T-helper 1 cell treated with Interleukin-12 subunit alpha and Interleukin-12 subunit beta and Interleukin-4 antibody, amounts not matched to agents 30 μg/mL and 1 μg/mL, for 36 hours (primary cell): ENCODE data around the gene LIMA1.
A peak's percentile ranks its signal among the peaks of the same experiment; 100 is the strongest.

Experiments used
- H3K27ac Mint-ChIP-seq: one replicate; pipeline ENCODE4 v1.8.0; 2021; ENCODE audit warnings: mild to moderate bottlenecking, mixed read lengths
- H3K27me3 Mint-ChIP-seq: one replicate; pipeline ENCODE4 v1.8.0; 2021; ENCODE audit warnings: low read depth, mixed read lengths
- H3K36me3 Mint-ChIP-seq: one replicate; pipeline ENCODE4 v1.8.0; 2021; ENCODE audit warnings: low read depth, mixed read lengths
- H3K4me1 Mint-ChIP-seq: one replicate; pipeline ENCODE4 v1.8.0; 2021; ENCODE audit warnings: low read depth, mixed read lengths
- H3K4me3 Mint-ChIP-seq: one replicate; pipeline ENCODE4 v1.8.0; 2021; ENCODE audit warnings: mild to moderate bottlenecking, moderate library complexity, mixed read lengths
- H3K9me3 Mint-ChIP-seq: one replicate; pipeline ENCODE4 v1.8.0; 2021; ENCODE audit warnings: mixed read lengths

Gene LIMA1

DNA sequence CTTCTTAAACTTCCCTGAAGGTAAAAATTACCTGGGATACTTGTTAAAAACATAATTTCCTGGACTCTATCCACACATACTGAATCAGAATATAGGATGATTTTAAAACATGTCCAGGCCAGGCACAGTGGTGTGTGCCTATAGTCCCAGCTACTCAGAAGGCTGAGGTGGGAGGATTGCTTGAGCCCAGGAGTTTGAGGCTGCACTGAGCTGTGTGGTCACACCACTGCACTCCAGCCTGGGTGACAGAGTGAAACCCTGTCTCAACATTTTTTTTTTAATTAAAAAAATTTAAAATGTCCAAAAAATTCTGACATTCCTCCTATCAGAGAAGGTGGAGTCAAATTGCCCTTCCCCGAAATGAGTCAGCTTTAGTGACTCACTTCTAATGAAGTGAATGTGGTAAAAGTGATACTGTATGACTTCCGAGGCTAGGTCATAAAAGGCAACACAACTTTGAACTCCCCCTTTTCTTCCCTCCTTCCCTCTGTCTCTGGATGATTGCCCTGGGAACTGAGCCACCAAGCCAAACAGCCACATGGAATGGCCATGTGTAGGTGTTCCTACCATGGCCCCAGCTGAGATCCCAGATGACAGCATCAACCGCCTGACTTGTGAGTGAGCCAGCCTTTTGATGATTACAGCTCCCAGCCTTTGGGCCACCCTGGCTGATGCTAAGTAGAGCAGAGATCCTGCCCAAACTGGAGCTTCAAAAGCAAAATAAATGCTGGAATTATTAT is 36.3 kb downstream of the LIMA1 start:
- H3K27me3 Mint-ChIP-seq = no peaks in the 10 kb centered on the region
- H3K4me1 Mint-ChIP-seq = peaks cover 19% of the 10 kb centered on the region
- H3K9me3 Mint-ChIP-seq = no peaks in the 10 kb centered on the region
- H3K4me3 Mint-ChIP-seq = peak overlapping the region; percentile 49
- peak overlapping the region; percentile 53 for H3K27ac Mint-ChIP-seq
- H3K36me3 Mint-ChIP-seq = peaks cover 3% of the 10 kb centered on the region

DNA sequence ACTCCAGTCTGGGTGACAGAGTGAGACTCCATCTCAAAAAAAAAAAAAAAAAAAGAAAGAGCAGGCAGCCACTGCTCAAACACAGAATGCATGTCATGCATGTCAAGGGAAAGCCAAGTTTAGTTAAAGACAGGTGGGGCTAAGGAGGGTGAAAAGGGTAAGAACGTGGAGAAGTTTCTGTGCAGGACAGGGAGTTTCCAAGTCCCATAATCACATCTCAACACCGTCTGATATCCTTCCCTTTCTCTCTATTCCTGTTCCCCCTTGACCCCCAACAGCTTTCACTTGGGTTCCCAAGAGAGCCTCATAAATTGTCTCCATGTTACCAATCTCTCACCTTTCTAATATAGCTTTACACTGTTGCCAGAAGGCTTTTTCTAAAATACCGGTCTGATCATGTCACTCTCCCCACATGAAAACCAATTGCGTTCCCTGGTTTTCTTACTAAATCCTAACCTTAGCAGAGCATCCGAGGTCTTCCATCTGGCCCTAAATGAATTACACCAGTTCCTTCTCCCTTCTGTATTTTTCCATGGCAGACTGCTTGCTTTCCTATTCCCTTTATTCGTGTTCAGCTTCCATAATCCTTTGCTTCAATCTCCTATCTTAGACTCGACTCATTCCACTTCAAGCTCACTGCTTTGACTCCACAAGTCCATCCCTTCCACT is 37.0 kb downstream of the LIMA1 start:
- Mint-ChIP-seq H3K27ac (peak overlapping the region; percentile 53), H3K4me3 (no peak overlapping the region), H3K27me3 (no peaks in the 10 kb centered on the region), H3K9me3 (no peaks in the 10 kb centered on the region), H3K4me1 (peaks cover 16% of the 10 kb centered on the region), H3K36me3 (peaks cover 3% of the 10 kb centered on the region)

DNA sequence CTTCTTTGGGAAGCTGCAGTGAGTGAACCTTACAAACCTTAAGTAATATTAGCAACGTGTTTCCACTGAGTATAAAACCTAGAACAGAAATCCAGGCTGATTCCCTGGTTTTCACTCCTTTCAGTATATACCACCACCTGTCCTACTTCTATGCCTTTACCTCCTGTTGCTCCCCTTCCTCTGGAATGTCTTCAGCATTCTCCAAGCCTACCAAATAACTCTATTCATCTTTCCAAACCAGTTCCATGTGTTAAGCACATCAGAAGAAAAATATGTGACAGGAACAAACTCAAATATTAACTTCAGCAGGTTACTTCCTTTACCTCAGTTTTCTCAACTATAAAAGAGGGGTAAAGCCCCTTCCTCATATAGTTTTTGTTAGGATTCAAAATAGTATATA is 39.8 kb downstream of the LIMA1 start:
- H3K27ac Mint-ChIP-seq = no peak overlapping the region
- peaks cover 14% of the 10 kb centered on the region for H3K4me1 Mint-ChIP-seq
- peaks cover 3% of the 10 kb centered on the region for H3K36me3 Mint-ChIP-seq
- H3K9me3 Mint-ChIP-seq = no peaks in the 10 kb centered on the region
- H3K27me3 Mint-ChIP-seq = no peaks in the 10 kb centered on the region
- no peak overlapping the region for H3K4me3 Mint-ChIP-seq

DNA sequence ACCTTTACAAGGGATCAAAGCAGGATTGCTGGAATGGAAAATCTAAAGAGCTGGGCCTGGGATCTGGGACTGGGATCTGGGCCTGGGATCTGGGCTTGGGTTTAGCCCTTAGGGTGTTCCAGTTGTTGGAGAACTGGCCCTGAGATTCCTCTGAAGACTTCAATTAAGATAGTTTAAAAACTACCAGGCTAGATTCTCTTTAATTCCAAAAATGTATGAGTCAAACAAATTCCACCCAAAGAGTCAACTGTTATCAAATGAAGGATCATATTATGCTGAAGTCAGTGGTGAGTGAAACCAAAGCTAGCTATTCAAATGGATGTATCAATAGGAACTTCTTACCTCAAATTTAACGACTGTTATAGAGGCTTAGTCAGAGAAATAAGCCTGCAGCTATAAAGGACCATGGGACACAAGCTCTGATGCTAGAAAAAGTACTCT is 40.5 kb downstream of the LIMA1 start:
- Mint-ChIP-seq H3K4me1 (peaks cover 12% of the 10 kb centered on the region), H3K4me3 (no peak overlapping the region), H3K27ac (no peak overlapping the region), H3K27me3 (no peaks in the 10 kb centered on the region), H3K36me3 (peaks cover 1% of the 10 kb centered on the region), H3K9me3 (no peaks in the 10 kb centered on the region)

DNA sequence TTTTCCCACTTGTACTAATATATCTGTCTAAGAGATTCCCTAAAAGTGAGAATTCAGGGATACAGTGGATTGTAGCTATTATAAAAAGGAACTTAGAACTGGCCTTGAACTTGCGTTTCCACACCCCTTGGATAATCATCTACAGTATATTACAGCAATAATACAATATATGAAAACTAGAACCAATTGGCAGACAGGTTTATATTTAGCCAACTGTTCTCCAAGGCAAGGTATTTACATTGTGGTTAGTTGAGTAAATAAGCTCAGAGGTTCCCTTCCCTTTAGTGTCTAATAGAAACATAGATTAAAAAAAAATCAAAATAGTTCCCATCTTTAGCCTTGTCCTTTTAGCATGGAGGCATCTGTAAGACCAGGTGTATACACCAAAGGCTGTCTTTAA is 42.1 kb downstream of the LIMA1 start:
- peaks cover 2% of the 10 kb centered on the region for H3K4me1 Mint-ChIP-seq
- no peak overlapping the region for H3K27ac Mint-ChIP-seq
- H3K9me3 Mint-ChIP-seq = no peaks in the 10 kb centered on the region
- H3K27me3 Mint-ChIP-seq = no peaks in the 10 kb centered on the region
- no peak overlapping the region for H3K4me3 Mint-ChIP-seq
- no peaks in the 10 kb centered on the region for H3K36me3 Mint-ChIP-seq

DNA sequence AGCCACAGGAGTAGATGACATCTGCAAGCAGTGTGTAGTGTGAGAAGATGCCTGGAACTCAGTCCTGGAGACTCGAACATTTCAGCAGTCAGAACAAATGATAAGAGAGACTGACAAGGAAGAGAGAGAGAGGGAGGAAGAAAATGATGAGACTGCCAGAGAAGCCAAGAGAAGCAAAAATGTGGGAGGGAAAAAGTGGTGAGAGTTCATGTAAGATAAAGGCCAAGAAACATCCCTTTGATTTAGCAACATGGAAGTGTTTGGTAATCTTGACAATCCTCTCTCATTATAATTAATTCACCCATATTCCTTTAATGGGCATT is 42.6 kb downstream of the LIMA1 start:
- Mint-ChIP-seq H3K4me1 (peaks cover 2% of the 10 kb centered on the region), H3K9me3 (no peaks in the 10 kb centered on the region), H3K27me3 (no peaks in the 10 kb centered on the region), H3K36me3 (no peaks in the 10 kb centered on the region), H3K27ac (no peak overlapping the region), H3K4me3 (no peak overlapping the region)

DNA sequence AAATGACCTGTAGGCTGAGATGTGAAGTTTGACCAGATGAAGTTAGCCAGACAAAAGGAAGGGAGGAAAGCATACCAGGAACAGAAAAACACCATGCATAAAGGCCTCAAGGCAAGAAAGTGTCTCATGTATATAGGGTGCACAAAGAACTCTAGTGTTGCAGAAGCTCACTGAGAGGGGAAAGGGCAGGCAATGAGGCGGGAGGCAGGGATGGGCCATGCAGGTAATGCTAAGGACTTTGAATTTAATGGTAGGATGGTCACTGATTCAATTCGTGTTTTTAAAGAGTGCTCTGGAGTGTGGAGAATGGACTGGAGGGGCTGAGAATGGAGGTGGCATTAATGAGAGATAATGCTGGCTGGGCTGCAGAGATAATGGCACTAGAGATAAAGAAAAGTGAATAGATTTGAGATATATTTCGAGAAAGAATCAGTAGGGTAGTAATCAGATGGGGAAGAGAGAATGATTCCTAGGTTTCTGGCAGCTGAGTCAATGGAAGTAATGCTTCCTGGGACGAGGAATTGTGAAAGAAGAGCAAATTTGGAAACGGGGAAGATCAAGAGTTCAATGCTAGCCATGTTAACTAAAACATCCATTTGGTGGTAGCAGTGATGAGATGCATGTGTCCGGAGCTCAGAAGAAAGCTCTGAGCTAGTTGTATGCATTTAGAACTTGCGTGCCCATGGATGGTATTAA is 43.1 kb downstream of the LIMA1 start:
- Mint-ChIP-seq H3K4me1 (no peaks in the 10 kb centered on the region), H3K36me3 (no peaks in the 10 kb centered on the region), H3K9me3 (no peaks in the 10 kb centered on the region), H3K27ac (no peak overlapping the region), H3K4me3 (no peak overlapping the region), H3K27me3 (no peaks in the 10 kb centered on the region)

DNA sequence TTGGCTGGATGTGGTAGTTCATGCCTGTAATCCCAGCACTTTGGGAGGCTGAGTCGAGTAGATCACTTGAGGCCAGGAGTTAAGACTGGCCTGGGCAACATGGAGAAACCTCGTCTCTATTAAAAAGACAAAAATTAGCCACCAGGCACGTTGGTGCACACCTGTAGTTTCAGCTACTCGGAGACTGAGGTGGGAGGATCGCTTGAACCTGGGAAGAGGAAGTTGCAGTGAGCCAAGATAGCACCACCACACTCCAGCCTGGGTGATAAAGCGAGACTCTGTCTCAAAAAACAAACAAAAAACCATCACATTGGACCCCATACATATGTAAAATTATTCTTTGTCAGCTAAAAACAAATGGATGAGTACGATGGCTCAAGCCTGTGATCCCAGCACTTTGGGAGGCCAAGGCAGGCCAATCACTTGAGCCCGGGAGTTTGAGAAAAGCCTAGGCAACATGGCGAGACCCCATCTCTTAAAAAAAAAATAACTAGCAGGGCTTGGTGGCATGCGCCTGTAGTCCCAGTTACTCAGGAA is 43.9 kb downstream of the LIMA1 start:
- Mint-ChIP-seq H3K9me3 (no peaks in the 10 kb centered on the region), H3K27me3 (no peaks in the 10 kb centered on the region), H3K4me3 (no peak overlapping the region), H3K36me3 (no peaks in the 10 kb centered on the region), H3K4me1 (no peaks in the 10 kb centered on the region), H3K27ac (no peak overlapping the region)

DNA sequence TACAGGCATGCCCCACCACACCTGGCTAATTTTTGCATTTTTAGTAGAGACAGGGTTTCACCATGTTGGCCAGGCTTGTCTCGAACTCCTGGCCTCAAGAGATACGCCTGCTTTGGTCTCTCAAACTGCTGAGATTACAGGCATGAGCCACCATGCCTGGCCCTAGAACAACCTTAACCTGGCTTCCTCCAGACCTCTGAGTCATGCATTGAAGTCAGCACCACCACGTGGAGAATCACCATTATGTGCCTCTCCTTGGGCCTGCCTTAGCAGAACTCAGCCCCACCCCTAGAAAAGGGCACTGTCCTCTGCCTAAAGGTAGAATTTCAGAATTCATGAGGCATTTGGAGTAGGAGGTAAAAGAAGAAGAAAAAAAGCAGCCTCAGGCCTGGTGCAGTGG is 49.0 kb downstream of the LIMA1 start:
- H3K27me3 Mint-ChIP-seq = no peaks in the 10 kb centered on the region
- no peaks in the 10 kb centered on the region for H3K36me3 Mint-ChIP-seq
- H3K4me3 Mint-ChIP-seq = no peak overlapping the region
- no peak overlapping the region for H3K27ac Mint-ChIP-seq
- H3K9me3 Mint-ChIP-seq = no peaks in the 10 kb centered on the region
- peaks cover 2% of the 10 kb centered on the region for H3K4me1 Mint-ChIP-seq

DNA sequence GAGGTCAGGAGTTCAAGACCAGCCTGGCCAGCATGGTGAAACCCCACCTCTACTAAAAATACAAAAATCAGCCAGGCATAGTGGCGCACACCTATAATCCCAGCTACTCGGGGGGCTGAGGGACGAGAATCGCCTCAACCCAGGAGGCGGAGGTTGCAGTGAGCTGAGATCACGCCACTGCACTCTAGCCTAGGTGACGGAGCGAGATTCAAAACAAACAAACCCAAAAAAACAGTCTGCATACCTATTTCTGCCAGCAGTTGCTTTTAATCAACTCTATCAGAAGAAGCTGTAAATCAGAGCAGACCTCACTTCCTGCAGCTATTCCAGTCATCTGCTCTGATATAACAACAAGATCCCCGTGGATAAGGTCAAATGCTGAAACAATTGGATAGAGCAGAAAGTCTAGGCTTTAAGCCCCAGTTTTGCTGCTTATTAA is 50.5 kb downstream of the LIMA1 start:
- Mint-ChIP-seq H3K27ac (no peak overlapping the region), H3K27me3 (no peaks in the 10 kb centered on the region), H3K4me1 (peaks cover 2% of the 10 kb centered on the region), H3K36me3 (no peaks in the 10 kb centered on the region), H3K9me3 (no peaks in the 10 kb centered on the region), H3K4me3 (no peak overlapping the region)

DNA sequence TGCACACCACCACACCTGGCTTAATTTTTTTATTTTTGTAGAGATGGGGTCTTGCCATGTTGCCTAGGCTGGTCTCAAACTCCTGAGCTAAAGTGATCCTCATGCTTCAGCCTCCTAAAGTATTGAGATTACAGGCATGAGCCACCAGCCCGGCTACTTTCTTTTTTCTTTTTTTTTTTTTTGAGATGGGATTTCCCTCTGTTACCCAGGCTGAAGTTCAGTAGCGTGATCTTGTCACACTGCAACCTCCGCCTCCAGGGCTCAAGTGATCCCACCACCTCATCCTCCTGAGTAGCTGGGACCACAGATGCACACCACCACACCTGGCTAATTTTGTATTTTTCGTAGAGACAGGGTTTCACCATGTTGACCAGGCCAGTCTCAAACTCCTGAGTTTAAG is 51.1 kb downstream of the LIMA1 start:
- peaks cover 2% of the 10 kb centered on the region for H3K4me1 Mint-ChIP-seq
- no peaks in the 10 kb centered on the region for H3K36me3 Mint-ChIP-seq
- H3K9me3 Mint-ChIP-seq = no peaks in the 10 kb centered on the region
- H3K27me3 Mint-ChIP-seq = no peaks in the 10 kb centered on the region
- H3K4me3 Mint-ChIP-seq = no peak overlapping the region
- no peak overlapping the region for H3K27ac Mint-ChIP-seq

DNA sequence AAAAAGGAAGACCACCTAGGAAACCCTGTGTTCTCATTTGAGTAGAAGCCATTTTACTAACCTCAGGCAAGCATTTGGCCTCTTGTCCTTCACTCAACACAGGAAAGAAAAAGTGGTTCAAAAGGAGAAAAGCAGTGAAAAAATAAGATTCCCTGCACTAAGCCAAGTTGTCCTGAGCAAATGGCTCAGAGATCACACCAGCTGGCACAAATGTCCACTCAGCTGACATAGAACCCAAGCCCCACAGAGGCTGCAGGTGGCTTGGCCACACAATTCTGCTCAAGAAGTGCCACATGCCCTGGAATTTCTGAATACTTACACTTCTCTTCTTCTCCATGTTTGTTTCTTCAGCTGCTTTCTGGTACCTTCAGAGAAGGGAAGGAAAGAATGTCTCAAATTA is 52.0 kb downstream of the LIMA1 start:
- Mint-ChIP-seq H3K27me3 (no peaks in the 10 kb centered on the region), H3K9me3 (no peaks in the 10 kb centered on the region), H3K36me3 (no peaks in the 10 kb centered on the region), H3K4me1 (peaks cover 2% of the 10 kb centered on the region), H3K27ac (no peak overlapping the region), H3K4me3 (no peak overlapping the region)

DNA sequence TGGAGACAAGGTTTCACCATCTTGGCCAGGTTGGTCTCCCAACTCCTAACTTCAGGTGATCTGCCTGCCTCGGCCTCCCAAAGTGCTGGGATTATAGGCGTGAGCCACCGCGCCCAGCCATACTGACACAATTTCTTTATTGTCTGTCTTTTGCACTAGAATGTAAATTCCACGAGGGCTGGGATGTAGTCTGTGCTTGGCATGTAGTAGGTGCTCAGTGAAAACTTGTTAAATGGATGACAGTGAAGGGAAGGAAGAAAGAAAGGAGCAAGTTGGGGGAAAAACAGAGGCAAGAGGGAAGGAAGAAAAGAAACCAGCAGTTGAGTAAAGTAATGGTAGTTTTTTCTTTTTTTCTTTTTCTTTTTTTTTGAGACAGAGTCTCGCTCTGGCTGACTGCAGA is 53.1 kb downstream of the LIMA1 start:
- H3K27ac Mint-ChIP-seq = no peak overlapping the region
- no peaks in the 10 kb centered on the region for H3K36me3 Mint-ChIP-seq
- H3K27me3 Mint-ChIP-seq = no peaks in the 10 kb centered on the region
- no peaks in the 10 kb centered on the region for H3K9me3 Mint-ChIP-seq
- no peak overlapping the region for H3K4me3 Mint-ChIP-seq
- H3K4me1 Mint-ChIP-seq = peaks cover 2% of the 10 kb centered on the region

DNA sequence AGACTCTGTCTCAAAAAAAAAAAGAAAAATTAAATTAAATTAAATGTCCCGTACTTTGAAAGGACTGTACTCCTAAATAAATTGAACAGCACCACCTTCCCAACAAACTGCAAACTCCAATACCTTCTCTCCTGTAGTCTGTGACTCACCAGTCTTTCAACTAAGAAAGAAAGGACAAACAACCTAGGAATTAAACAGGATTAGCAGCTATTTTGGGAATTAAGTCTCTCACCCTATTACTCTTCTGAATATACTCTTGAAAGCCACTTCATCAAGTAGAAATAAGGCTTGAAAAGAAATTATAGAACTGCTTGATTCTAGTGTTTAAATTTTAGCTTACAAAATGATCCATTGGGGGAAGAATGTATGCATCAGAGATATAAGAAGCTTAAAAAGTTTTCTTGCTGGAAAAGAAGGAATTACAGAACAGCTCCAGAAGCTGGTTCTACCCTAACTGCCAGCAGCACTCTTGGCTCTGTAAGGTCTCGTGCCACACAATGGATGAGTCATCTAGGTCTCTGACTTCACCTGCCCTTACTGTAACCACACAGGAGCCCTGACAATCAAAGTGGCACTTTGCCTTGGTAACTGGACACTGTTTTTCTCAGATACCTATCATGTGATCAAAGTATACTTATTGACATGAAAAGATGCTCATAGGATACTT is 59.2 kb downstream of the LIMA1 start:
- peak overlapping the region; percentile 9 for H3K4me3 Mint-ChIP-seq
- H3K27ac Mint-ChIP-seq = peak overlapping the region; percentile 22
- H3K27me3 Mint-ChIP-seq = no peaks in the 10 kb centered on the region
- no peaks in the 10 kb centered on the region for H3K9me3 Mint-ChIP-seq
- H3K4me1 Mint-ChIP-seq = peaks cover 18% of the 10 kb centered on the region
- H3K36me3 Mint-ChIP-seq = peaks cover 3% of the 10 kb centered on the region
